ENCODE results near the gene ZCCHC24. TPM values are rescaled to one million over a fixed set of nuclear protein-coding genes. Genes with fewer than 3 reads are reported as not detected.

The ZCCHC24 gene
- total RNA-seq, 2 experiments from 2014 or later = 0.67 to 0.85 TPM

- Mint-ChIP-seq H3K27ac (no peak overlapping the region), H3K36me3 (ENCODE audit: low read depth) (no peaks in the 10 kb centered on the region), H3K4me1 (ENCODE audit: low read depth) (no peaks in the 10 kb centered on the region), H3K4me3 (no peak overlapping the region), H3K9me3 (no peaks in the 10 kb centered on the region), H3K27me3 (peaks cover 4% of the 10 kb centered on the region)
- Histone ChIP-seq H3K4me1 (ENCODE audit: insufficient read depth, low read length) (no peaks in the 10 kb centered on the region), H3K9me3 (ENCODE audit: control insufficient read depth in 1 of 2, insufficient read depth in 1 of 2, low read length in 2 of 2) (no peaks in the 10 kb centered on the region), H3K27ac (ENCODE audit: low read depth in 1 of 2, low read length in 2 of 2) (no peak overlapping the region), H3K4me3 (ENCODE audit: low read length) (no peak overlapping the region), H3K27me3 (ENCODE audit: control insufficient read depth in 1 of 2, insufficient read depth in 2 of 2, low read length in 2 of 2) (no peaks in the 10 kb centered on the region), H3K36me3 (ENCODE audit: insufficient read depth, low read length) (no peaks in the 10 kb centered on the region)
- POLR2A ChIA-PET = no interaction called here
- CTCF ChIA-PET = no interaction called here
- DNase-seq (no peak), ATAC-seq (ENCODE audit: poor library complexity) (no peak)
- no peak for TF ChIP-seq CTCF (IDR thresholded peaks at IDR 0.05)
- intact Hi-C loops (cut with DNase I, micrococcal nuclease) = no loop called here
These were observed 13.1 kb upstream of the ZCCHC24 start for GRCh38 chr10:79458483-79458882.

GRCh38 chr10:79457256-79457785 is 11.9 kb upstream of the ZCCHC24 start:
- H3K36me3 Mint-ChIP-seq (ENCODE audit: low read depth) = no peaks in the 10 kb centered on the region
- Histone ChIP-seq H3K9me3 (ENCODE audit: control insufficient read depth in 1 of 2, insufficient read depth in 1 of 2, low read length in 2 of 2) (no peaks in the 10 kb centered on the region), H3K4me1 (ENCODE audit: insufficient read depth, low read length) (no peaks in the 10 kb centered on the region), H3K27me3 (ENCODE audit: control insufficient read depth in 1 of 2, insufficient read depth in 2 of 2, low read length in 2 of 2) (no peaks in the 10 kb centered on the region), H3K36me3 (ENCODE audit: insufficient read depth, low read length) (no peaks in the 10 kb centered on the region), H3K4me3 (ENCODE audit: low read length) (no peak overlapping the region), H3K27ac (ENCODE audit: low read depth in 1 of 2, low read length in 2 of 2) (no peak overlapping the region)
- no peaks in the 10 kb centered on the region for H3K4me1 Mint-ChIP-seq (ENCODE audit: low read depth)
- peaks cover 4% of the 10 kb centered on the region for H3K27me3 Mint-ChIP-seq
- no peak overlapping the region for H3K27ac Mint-ChIP-seq
- intact Hi-C loops (cut with DNase I, micrococcal nuclease) = no loop called here
- ATAC-seq (ENCODE audit: poor library complexity) (no peak), DNase-seq (no peak)
- no peak overlapping the region for H3K4me3 Mint-ChIP-seq
- TF ChIP-seq CTCF (IDR thresholded peaks at IDR 0.05) = no peak
- POLR2A ChIA-PET = no interaction called here
- CTCF ChIA-PET = no interaction called here
- H3K9me3 Mint-ChIP-seq = no peaks in the 10 kb centered on the region

GRCh38 chr10:79454259-79454658 is 8.8 kb upstream of the ZCCHC24 start:
- Mint-ChIP-seq H3K4me1 (ENCODE audit: low read depth) (no peaks in the 10 kb centered on the region), H3K36me3 (ENCODE audit: low read depth) (no peaks in the 10 kb centered on the region), H3K4me3 (no peak overlapping the region), H3K27me3 (peaks cover 4% of the 10 kb centered on the region), H3K9me3 (no peaks in the 10 kb centered on the region), H3K27ac (no peak overlapping the region)
- Histone ChIP-seq H3K36me3 (ENCODE audit: insufficient read depth, low read length) (no peaks in the 10 kb centered on the region), H3K4me1 (ENCODE audit: insufficient read depth, low read length) (no peaks in the 10 kb centered on the region), H3K9me3 (ENCODE audit: control insufficient read depth in 1 of 2, insufficient read depth in 1 of 2, low read length in 2 of 2) (no peaks in the 10 kb centered on the region), H3K27me3 (ENCODE audit: control insufficient read depth in 1 of 2, insufficient read depth in 2 of 2, low read length in 2 of 2) (no peaks in the 10 kb centered on the region), H3K4me3 (ENCODE audit: low read length) (no peak overlapping the region), H3K27ac (ENCODE audit: low read depth in 1 of 2, low read length in 2 of 2) (no peak overlapping the region)
- ATAC-seq (ENCODE audit: poor library complexity) = no peak
- no peak for DNase-seq
- TF ChIP-seq CTCF (IDR thresholded peaks at IDR 0.05) = no peak
- POLR2A ChIA-PET = no interaction called here
- CTCF ChIA-PET = no interaction called here
- intact Hi-C loops (cut with DNase I, micrococcal nuclease) = no loop called here

All from CD4-positive, alpha-beta T cell (primary cell).